ENCODE data around the gene RPRML.
"Not testable (repeated sequence)": the region's sequence is repeated elsewhere in the genome, so short reads cannot be mapped to it uniquely, and the experiment has no call there.

RPRML gene

DNA sequence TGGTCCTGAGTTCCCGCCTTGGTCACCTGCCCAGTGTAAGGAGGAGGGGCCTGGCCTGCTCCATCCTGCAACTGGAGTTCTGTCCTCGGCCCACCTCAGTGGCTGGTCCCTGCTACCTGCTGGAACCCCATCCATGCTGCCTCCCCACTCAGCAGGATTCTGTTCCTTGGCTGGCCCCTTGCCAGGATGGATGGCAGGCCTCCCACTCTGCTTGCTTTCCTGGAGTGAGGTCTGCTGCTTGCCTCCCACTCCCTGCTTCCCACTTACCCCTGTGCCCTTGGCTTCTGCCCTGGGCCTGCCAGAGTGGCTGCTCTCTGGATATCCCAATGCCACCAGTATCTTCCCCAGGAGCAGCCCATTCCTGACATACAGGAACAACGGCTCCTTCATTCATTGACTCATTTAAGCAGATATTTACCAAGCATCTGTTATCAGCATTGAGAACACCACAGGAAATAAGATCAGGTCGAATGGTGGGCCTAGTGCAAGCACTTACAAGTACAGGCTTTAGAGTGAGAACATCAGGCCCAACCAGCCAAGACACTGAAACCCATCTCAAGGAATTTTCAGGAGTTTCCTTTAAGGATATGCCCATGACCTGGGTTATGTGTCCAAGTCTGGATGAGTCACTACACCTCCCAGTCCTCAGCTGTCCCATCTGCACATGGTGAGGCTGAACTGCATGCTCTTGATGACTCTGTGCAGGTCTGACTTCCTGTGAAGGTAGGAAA is 17.0 kb upstream of the RPRML start:
- in situ Hi-C loops (cut with MboI; ENCODE audit: low pct_unique_long_range_greater_than_20kb, low sequenced_read_pairs, unreplicated experiment), result no loop called here
- no peak for DNase-seq (ENCODE audit: low spot score)
- TF ChIP-seq, protein P1, sequence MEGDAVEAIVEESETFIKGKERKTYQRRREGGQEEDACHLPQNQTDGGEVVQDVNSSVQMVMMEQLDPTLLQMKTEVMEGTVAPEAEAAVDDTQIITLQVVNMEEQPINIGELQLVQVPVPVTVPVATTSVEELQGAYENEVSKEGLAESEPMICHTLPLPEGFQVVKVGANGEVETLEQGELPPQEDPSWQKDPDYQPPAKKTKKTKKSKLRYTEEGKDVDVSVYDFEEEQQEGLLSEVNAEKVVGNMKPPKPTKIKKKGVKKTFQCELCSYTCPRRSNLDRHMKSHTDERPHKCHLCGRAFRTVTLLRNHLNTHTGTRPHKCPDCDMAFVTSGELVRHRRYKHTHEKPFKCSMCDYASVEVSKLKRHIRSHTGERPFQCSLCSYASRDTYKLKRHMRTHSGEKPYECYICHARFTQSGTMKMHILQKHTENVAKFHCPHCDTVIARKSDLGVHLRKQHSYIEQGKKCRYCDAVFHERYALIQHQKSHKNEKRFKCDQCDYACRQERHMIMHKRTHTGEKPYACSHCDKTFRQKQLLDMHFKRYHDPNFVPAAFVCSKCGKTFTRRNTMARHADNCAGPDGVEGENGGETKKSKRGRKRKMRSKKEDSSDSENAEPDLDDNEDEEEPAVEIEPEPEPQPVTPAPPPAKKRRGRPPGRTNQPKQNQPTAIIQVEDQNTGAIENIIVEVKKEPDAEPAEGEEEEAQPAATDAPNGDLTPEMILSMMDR (IDR thresholded peaks at IDR 0.05; ENCODE audit: extremely low read depth, insufficient read depth, missing control alignments), result no peak

DNA sequence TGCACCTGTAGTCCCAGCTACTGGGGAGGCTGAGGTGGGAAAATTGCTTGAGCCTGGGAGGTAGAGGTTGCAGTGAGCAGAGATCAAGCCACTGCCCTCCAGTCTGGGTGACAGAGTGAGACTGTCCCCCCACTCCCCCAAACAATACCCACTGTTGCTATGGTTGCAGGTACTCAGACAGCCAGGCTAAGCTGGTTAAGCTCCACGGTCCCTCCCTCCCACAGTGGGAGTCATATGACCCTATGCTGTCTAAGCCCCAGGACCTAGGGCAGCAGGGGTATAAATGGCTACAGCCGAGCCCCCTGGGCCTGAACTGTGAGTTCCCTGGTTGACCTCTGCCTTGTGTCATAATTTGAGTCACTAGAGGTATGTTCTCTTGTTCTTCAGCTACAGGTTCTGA is 15.9 kb upstream of the RPRML start:
- no peak for DNase-seq (ENCODE audit: low spot score)
- in situ Hi-C loops (cut with MboI; ENCODE audit: low pct_unique_long_range_greater_than_20kb, low sequenced_read_pairs, unreplicated experiment), result no loop called here
- TF ChIP-seq, protein P1 (IDR thresholded peaks at IDR 0.05; ENCODE audit: extremely low read depth, insufficient read depth, missing control alignments), result no peak

DNA sequence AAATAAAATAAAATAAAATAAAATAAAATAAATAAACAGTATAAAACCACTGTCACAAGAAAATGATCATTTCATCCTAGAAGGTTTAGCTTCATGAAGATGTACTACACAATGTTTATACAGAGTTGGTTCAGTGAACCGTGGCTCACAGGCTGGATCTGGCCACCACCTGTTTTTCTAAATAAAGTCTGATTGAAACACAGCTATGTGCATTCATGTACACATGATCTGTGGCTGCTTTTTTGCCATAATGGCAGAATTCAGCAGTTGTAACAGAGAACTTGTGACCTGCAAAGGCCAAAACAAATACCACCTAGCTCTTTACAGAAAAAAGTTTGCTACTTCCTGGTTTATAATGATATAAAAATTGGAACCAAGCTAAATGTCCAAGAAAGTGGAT is 12.6 kb upstream of the RPRML start:
- in situ Hi-C loops (cut with MboI; ENCODE audit: low pct_unique_long_range_greater_than_20kb, low sequenced_read_pairs, unreplicated experiment), result no loop called here
- DNase-seq (ENCODE audit: low spot score), result no peak
- TF ChIP-seq, protein P1 (IDR thresholded peaks at IDR 0.05; ENCODE audit: extremely low read depth, insufficient read depth, missing control alignments), result no peak

DNA sequence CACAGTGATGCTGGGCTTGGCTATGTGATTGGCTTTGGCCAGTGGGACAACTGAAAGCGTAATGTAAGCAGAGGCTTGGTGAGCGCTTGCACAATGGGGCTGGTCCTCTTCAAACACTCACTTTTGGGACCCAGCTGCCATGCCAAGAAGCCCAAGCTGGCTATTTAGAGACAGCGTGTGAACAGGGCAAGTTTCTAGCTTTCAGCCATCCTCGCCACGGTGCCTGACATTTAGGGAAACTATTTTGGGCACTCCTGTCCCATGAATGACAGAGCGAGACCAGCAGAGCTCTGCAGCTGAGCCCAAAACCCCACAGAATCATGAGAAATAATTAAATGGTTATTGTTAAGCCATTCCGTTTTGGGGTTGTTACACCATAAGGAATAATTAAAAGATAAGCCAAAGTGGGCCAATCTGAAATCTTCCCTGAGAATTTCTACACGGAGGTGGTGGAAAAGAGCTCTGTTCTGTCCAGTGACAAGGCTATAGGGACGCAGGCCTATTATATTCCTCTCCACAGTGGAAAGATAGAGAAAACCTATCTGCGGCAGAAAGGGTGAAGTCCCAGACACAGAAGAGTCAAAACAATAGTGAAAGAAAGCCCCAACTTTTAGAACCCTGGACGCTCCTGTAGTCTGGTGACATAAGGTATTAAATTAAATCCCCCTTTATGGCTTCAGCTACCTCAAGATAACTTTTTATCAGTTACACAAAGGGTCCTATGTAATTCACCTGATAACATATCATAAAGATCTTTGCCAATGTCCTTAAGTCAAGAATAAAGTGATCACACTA is 10.8 kb upstream of the RPRML start:
- no peak for DNase-seq (ENCODE audit: low spot score)
- TF ChIP-seq, protein P1 (IDR thresholded peaks at IDR 0.05; ENCODE audit: extremely low read depth, insufficient read depth, missing control alignments), result no peak
- in situ Hi-C loops (cut with MboI; ENCODE audit: low pct_unique_long_range_greater_than_20kb, low sequenced_read_pairs, unreplicated experiment), result no loop called here

DNA sequence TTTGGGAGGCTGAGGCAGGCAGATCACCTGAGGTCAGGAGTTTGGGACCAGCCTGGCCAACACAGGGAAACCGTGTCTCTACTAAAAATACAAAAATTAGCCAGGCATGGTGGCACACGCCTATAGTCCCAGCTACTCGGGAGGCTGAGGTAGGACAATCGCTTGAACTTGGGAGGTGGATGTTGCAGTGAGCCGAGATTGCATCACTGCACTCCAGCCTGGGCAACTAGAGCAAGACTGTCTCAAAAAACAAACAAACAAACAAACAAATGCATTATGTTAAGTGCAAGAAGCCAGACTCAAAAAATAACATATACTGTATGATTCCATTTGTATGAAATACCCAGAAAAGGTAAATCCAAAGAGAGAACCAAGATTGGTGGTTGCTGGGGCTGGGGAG is 8.9 kb upstream of the RPRML start:
- DNase-seq (ENCODE audit: low spot score); in situ Hi-C loops (cut with MboI; ENCODE audit: low pct_unique_long_range_greater_than_20kb, low sequenced_read_pairs, unreplicated experiment): not testable (repeated sequence)

DNA sequence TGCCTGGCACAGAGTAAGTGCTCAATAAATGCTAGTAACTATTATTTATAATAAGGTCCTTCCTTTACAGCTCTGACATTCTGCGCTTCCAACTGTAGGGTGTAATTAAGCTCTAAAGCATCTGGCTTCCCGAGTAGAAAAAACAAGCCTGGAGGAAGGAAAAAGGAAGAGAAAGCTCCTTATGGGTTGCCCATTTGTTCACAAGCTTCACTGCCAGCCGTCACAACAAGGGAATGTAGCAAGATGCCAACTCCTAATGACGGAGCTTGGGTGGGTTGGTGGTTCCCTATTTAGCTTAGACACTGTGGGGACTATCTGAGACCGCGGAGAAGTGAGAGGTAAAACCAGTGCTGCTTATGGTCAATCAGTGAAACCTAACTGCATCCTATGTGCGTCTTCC is 7.3 kb upstream of the RPRML start:
- in situ Hi-C loops (cut with MboI; ENCODE audit: low pct_unique_long_range_greater_than_20kb, low sequenced_read_pairs, unreplicated experiment), result no loop called here
- TF ChIP-seq, protein P1 (IDR thresholded peaks at IDR 0.05; ENCODE audit: extremely low read depth, insufficient read depth, missing control alignments), result no peak
- DNase-seq (ENCODE audit: low spot score), result no peak

DNA sequence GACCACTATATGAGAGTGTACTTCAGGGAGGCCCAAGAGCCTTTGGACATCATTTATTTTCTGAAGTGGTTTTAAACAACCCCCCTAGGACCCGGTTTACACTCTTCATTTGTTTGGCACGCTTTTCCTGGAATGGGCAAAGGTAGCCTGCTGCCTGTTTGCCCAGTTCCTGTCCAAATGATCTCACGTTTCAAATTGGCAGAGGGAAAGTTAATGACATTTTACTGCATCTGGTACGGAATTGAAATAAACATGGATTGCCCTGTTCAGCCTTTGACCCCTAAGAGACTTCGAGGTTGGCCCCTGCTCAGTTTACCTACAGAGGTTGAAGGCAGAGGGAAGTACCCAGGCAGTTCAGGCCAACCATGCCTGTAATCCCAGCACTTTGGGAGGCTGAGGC is 5.8 kb upstream of the RPRML start:
- no peak for DNase-seq (ENCODE audit: low spot score)
- in situ Hi-C loops (cut with MboI; ENCODE audit: low pct_unique_long_range_greater_than_20kb, low sequenced_read_pairs, unreplicated experiment), result no loop called here
- TF ChIP-seq, protein P1 (IDR thresholded peaks at IDR 0.05; ENCODE audit: extremely low read depth, insufficient read depth, missing control alignments), result no peak

All from GM13977 (cell line).